Stimulated activated CD8-positive, alpha-beta memory T cell treated with anti-CD3 and anti-CD28 coated beads, Interleukin-15, amount 100 ng/mL, for 48 hours (primary cell): ENCODE results near the gene DYRK1B.
"Not testable (repeated sequence)": the region's sequence is repeated elsewhere in the genome, so short reads cannot be mapped to it uniquely, and the experiment has no call there.

ENCODE experiments used
- DNase-seq, 2 donors: peaks; one replicate each; pipeline ENCODE4 v3.0.0-alpha.2; 2020; ENCODE audit warnings: low read depth in 2 of 2

Gene DYRK1B

GRCh38 chr19:39830847-39831246 is 3.1 kb downstream of the DYRK1B start:
- DNase-seq, result no peak

DNA sequence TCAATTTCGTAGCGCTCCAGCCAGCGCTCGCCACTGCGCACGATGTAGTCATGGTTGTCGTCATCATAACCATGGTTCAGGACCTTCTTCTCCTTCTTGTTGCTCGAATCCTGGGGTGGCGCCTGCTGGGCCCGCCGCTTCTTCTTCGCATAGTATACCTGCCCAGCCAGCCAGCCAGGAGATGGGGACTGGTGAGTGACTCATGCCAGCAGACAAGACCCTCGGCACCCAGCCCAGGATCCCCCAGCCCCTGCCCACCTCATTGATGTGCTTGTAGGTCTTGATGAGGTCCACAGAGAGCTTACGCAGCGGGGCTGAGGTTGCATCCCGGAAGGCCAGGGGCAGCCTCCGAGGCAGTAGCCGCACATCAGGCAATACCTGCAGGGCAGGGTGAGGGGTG is 3.6 kb downstream of the DYRK1B start:
- DNase-seq, result no peak

DNA sequence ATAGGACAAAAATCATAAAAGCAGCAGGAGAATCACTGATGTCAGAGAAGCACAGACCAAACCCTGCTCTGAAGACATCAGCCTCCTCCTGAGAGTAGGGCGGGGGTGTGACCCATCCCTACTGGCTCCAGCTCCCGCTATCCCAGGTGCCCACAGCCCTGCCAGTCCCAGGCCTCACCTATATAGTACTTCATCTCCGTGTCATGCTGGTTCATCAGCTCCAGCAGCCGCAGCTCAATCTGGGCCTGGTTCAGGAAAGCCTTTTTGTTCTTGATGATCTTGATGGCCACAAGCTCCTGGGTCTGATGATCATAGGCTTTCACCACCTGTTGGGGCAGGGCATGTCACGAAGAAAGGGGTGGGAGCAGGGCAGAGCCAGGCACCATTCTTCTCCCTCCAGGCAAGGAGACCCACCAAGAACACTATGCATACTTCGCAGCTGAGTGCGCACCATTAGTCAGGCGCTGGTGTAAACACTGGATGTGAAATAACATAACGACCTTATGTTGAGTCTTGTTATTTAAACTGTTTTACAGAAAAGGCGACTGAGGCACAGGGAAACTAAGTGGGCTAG is 4.2 kb downstream of the DYRK1B start:
- DNase-seq, result no peak

DNA sequence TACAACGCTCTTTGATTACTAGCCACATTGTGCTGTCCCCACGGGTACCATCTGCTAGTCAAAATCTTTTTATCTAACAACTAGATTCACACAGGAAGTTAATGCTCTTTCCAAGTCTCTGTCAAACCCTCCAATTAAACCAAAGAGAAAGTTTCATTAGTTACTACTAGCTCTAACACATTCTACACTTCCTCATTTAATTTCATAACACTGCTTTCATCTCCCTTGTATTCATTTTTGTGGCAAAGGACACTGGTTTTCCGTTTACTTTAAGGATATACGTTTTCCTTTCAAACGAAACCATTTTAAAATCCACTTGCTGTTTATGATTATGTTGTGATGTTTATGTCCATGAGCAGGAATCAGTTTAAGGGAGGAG is 5.3 kb downstream of the DYRK1B start:
- DNase-seq, result no peak

GRCh38 chr19:39828015-39828653 is 5.8 kb downstream of the DYRK1B start:
- no peak for DNase-seq

- DNase-seq, result no peak
These were observed 6.7 kb downstream of the DYRK1B start for GRCh38 chr19:39827216-39827615.

GRCh38 chr19:39826311-39826945 is 7.5 kb downstream of the DYRK1B start:
- DNase-seq, result no peak

DNA sequence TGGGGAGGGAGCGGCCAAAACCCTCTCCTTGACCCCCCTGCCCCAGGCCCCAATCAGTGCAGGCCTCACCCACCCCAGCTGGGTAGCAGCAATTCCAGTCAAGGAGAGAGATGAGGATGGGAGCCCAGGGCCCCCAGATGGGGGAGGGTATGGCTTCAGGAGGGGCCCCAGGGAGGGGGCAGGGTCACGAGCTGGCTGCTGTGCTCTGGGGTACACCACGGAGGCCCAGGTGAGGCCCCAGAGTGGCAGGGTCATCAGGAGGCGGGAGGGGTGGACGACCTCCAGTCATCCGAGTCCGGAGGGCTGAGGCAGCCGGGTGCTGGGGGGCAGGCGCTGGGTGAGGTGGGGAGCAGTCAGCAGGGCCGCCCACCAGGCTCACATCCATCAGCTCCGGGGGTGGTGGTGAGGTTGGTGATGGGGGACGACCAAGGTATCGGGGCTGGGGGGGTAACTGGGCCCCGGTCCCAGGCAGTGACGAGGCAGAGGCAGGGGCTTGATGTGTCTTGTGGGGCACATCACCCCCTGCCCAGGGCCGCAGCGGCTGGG is 8.4 kb downstream of the DYRK1B start:
- DNase-seq, result no peak

DNA sequence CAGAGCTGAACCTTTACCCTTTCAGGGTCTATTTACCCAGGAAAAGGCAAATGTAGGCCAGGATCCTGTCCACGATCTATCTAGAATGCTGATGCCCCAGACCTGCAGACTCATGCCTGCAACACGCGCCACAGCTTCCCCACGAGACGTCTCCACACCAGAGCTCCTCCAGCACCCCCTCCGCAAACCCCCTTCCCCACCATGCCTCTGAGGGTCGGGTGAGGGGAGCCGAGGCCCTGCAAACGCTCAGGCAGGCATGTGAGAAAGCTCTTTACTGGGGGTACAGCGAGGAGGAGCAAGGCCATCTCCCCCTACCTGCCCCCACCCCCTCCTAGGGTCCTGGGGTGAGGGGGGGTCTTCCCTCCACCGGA is 8.9 kb downstream of the DYRK1B start:
- no peak for DNase-seq

GRCh38 chr19:39824143-39825092 is 9.5 kb downstream of the DYRK1B start:
- DNase-seq, result peak; percentile 68 to 79

DNA sequence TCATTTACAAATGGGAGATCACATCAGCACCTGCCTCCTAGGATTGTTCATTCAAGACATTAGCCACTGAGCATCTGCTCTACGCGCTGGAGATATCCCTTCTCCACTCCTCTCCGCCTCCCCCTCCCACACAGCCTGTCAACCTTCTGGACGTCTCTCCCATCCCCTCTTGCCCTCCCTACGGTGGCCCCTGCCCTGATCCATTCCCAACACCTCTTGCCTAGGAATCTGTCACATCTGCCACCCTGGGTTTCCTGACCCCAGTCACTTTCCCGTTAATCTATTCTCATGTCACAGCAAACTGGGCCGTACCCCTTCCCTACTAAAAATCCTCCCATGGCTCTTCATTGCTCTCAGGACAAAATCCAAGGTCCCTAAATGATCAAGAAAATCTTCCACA is 10.3 kb downstream of the DYRK1B start:
- DNase-seq, result no peak

GRCh38 chr19:39820696-39821095 is 13.3 kb downstream of the DYRK1B start:
- no peak for DNase-seq

GRCh38 chr19:39819786-39820185 is 14.2 kb downstream of the DYRK1B start:
- no peak for DNase-seq

DNA sequence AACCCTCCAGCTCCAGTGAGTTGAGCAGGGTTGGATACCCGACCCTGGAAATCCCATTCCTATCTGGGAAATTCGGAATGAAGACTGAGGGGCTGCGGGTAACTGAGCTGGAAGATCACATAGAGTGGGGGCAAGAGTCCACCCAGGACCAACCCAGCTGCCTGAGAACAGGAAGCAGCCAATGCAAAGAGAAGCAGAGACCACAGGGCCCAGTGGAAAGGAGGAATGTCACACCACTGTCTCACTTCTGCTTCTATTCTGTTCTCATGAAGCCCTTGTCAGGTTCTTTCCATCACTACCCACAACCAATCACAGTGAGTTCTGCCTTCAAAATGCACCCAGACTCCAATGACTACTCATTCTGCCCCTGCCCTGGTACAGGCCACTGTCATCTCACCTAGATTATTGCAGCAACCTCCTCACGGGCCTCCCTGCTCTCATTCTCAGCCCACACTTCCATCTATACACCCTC is 15.3 kb downstream of the DYRK1B start:
- DNase-seq, result no peak

- DNase-seq, result no peak
These were observed 15.9 kb downstream of the DYRK1B start for GRCh38 chr19:39817888-39818561.

DNA sequence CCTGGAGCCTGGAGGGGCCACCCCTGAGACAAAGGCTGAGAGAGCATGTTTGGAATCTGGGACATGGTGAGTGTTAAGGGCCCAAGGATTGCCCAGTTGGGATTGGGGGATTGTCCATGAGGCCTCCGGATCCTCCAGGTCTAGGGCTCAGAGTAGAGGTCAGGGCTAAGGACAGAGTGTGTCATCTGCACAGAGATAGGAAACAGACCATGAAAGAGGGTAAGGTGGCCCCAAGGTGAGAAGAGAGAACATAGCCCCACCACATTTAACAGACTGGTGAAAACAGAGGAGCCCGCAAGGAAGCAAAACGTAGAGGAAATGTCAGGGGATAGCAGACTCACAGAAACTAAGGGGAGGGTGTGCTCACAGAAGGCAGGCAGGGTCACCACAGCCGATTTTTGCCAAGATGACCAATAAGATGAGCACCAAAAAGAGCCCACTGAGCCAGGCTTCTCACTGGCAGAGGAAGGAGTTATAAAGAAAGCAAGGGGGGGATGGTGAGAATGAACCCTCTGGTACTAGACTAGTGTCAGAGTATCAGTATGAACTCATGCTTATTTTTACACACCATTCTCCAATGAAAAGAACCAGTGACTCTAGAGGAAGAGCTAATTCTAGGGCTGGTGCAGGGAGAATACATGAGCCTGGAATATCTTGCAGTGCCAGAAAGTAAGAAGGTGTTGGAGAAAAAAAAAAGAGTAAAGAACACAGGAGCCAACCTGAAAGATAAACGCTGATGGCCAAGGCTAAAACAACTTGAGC is 17.5 kb downstream of the DYRK1B start:
- no peak for DNase-seq

GRCh38 chr19:39814595-39814994 is 19.4 kb downstream of the DYRK1B start:
- no peak for DNase-seq

GRCh38 chr19:39814111-39814510 is 19.9 kb downstream of the DYRK1B start:
- DNase-seq, result not testable (repeated sequence)

DNA sequence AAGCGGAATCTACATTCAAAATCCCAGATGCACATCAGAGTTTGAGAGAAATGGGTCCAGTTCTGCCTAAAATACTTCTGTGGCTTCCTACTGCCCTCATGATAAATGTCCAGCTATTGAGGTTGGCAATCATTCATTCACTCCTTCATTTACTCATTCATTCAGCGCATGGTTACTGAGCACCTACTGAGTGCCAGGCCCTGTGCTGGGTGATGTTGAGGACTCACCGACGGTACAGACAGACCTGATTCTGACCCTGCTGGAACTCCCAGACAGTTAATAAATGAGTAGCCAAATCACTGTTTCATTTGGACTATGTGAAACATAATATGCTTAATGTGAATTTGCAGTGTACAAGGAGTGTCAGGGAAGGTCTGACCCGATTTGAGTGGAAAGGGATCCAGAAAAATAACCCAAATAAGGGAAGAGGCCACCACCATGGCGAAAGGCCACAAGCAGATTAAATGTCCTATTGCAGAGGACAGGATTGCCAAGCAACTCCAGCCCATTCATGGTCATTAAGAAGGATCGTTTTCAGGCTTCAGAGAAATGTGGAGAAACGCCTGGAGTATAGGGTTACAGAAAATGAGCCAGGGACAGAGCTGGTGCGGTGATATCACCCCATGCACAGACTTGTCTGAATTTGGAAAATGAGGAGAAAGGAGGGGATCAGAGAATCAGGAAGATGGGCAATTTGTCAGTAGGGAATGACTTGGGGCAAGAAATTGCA is 20.5 kb downstream of the DYRK1B start:
- DNase-seq, result no peak

DNA sequence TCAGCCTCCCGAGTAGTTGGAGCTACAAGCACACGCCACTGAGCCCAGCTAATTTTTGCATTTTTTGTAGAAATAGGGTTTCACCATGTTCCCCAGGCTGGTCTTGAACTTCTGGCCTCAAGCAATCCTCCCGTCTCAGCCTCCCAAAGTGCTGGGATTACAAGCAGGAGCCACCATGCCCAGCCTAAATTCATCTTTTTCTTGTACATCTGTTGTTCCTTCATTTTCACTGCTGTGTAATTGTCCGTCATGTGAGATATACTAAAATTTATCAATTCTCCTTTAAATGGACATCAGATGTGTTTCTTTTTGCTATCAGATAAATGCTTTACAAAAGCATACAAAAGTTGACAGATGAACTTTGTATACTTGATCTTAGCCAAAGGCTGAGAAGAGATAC is 22.9 kb downstream of the DYRK1B start:
- no peak for DNase-seq
